CD4-positive, alpha-beta T cell treated with Interleukin-6 at 100 ng/mL for 8 hours (primary cell): ENCODE results near the gene ADAMTS17.

Source experiments
- DNase-seq: peaks from one replicate; pipeline ENCODE4 v3.0.0-alpha.2; 2020; ENCODE audit warnings: mixed read lengths, low spot score

Gene ADAMTS17

DNA sequence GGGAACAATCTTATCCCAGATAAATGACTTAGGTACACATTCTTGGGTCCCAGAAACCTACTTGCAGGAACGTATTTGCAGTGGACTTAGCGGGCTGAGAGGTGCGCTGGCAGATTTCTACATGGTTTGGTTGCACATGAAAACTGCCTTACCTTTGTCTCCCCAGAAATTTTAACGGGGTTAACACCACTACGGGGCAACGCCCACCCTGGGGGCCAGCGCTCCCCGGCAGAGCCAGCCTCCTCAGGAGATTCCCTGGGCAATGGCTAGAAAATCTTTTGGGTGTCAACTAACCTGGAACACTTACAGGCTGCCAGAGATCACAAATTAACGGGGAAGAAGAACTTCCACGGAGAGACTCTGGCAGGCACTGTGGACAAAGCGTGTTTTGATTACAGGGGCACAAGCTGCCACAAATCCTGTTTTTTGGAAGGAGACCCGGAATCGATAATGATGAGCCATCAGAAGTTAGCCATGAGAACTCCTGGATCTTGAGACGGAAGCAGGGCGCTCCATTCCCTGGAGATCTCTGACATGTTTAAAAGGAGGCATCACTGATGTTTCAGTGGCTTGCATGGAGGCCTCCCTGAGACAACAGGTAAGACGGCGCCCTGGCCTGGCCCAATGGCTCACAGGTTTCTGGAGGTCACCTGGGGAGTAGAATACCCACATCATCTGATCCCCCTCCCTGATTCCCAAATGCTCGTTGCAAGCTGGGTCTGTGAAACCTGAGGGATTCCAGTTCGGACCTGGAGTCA is 288.9 kb downstream of the ADAMTS17 start:
- no peak for DNase-seq

DNA sequence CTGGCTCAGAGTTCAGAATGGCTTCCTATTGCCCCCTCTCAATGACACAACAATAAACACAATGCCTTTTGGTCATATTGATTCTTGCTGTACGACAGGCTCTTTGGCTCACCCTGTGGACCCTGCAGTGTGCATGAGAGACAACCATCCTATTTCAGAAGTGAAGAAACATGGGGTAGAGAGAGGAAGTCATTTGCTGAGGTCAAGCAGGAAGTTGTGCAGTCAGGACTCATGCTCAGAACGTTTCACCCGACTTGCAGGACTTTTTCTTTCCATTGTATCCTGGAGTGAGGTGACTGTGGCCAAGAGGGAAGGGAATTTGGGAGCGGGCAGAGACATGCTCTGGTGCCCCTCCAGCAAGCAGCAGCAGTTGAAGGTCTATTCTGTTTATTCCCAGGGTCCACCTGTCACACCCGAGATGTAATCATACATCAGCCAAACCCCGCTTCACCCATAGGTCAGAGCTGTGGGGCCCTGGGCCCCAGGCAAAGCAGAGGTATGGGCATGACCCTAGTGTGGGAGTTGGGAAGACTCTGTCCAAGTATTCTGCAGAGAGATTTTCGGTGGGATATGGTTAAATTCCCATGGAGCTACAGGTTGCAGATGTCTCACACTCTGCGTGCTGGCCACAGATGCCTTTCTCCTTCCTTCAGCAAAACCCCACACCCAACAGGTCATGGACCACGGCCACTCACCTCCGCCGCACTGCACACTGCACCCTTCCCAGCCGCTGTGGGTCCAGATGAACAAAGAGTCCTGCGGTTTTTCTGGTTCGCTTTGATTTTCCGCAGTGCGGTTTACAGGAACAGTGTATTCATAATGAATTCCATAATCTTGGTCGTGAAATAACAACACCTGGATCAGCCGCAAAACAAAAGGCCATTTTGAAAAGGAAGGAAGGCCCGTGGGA is 290.6 kb downstream of the ADAMTS17 start:
- DNase-seq, result no peak

DNA sequence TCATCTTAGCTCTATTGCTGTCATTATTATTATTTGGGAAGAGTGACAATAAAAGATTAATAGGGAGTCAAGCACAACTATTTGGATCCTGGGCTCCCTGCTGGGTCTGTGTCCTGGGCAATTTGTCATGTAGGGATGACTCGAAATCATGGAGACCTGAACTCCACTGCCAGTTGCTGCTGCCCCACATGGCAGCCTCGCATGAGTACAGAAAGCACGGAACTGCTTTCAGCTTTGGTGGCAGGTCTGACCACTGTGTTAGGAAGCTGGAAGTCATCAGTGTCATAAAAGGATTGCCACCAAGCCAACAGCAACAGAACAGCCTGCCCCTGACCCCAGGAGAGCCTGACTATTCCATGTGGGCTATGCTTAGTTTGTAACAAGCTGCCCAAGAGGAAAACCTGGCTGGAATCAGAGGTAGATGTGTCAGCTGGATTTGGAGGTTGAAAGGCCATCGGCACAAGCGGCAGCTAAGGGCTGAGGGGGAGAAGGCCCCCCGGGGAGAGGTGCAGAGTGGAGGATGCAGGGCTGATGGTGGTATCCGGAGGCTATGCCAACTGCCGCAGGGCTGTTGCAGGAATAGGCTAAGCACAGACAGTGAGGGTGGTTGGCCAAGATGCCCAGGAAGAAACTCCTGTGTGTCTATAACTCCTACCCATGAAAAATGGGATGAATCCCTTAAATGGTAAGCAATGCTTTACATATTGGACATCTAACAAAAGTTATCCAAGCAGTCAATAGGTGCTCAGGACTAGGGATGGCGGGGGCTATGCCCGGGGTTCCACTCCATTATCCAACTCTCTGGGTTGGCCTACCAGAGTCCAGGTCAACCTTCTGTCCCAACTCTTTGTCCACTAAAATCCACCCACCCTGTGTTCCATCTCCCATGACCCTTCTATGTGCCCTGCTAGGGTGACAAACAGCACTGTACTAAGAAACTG is 291.6 kb downstream of the ADAMTS17 start:
- DNase-seq, result no peak

DNA sequence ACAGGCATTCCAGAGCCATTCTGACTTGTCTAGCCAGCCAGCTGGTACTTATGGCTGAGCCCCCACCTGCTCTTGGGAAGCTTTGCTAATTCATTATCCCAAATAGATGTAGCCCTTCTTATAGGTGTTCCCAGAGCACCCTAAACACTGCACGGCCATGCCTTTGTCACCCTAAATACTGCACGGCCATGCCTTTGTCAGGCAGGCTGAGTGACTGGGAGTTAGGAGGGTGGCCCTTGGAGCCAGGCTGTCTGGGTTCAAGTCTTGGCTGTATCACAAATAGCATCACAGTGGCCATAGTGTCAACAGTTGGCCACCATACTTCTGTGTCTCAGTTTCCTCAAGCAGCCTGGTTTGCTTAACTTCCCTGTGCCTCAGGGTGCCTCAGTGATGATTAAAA is 292.3 kb downstream of the ADAMTS17 start:
- no peak for DNase-seq

DNA sequence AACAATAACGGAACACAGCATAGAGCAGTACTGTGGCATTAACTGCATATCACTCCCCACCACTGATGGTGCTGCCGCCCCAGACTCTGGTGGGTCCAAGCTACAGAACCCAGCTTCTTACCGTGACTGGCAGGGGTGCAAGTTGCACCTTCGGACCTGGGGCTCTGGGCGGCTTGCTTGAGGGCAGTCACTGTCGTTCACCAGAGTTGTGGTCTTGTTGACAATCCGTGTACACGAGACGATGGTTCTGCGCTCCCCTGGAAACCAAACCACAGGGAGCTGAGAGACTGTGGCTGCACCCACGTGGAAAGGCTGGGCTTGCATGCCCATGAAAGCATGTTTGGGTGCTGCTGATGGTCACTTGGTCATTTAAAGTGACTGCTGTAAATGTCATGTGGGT is 293.0 kb downstream of the ADAMTS17 start:
- no peak for DNase-seq

DNA sequence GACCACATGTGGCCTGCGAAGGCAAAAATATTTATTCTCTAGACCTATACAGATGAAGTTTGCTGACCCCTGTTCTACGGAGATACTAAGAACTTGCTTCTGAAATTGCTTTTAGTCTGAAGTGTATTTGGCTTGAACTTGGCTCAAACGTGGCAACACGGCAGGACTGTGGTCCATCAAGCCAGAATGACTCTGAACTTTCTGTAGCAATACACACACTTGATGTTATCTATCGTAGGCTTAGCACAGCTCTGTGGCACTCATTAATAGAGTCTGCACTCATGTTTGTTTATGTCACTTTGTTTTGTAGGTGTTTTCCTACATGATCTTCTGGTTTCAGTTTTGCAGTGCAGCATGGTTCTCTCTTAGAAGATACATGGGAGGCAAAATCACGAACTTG is 298.1 kb downstream of the ADAMTS17 start:
- DNase-seq, result no peak

DNA sequence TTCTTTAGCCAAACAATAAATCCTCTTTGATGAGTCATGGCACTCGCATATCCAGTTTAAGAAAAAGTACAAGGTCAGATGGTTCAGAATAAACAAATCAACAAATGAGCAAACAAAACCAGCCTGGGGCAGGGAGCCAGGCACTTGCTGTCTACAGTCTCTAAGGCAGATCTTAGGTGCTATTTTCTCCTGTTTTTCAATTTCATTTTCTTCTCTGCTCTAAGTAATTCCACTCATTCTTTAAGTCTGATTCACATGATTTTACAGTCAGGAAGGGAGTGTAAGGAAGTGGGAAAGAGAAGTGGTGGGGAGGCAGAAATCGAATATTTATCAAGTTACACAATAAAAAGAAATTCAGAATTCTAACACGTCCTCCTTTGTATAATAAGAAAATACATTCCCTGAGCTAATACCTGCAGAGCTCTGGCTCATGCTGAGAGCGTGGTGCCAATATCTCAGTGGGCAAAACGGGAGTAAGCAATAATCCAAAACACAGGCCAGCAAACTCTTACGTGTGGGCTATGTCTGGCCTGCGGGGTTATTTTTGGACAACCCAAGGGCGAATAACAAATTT is 298.6 kb downstream of the ADAMTS17 start:
- no peak for DNase-seq

DNA sequence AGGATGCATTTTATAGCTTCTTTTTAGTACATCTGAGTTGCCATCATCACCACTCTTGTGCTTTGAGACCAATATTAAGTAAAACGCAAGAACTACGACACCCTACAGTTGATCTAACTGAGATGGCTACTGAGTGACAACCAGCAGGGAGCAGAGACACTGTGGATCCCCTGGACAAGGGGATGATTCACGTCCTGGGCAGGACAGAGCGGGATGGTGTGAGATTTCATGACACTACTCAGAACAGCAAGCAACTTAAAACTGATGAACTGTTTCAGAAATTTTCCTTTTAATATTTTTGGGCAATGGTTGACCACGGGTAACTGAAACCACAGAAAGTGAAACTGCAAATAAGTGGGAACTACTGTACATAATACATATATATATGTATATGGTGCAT is 299.2 kb downstream of the ADAMTS17 start:
- DNase-seq, result no peak

DNA sequence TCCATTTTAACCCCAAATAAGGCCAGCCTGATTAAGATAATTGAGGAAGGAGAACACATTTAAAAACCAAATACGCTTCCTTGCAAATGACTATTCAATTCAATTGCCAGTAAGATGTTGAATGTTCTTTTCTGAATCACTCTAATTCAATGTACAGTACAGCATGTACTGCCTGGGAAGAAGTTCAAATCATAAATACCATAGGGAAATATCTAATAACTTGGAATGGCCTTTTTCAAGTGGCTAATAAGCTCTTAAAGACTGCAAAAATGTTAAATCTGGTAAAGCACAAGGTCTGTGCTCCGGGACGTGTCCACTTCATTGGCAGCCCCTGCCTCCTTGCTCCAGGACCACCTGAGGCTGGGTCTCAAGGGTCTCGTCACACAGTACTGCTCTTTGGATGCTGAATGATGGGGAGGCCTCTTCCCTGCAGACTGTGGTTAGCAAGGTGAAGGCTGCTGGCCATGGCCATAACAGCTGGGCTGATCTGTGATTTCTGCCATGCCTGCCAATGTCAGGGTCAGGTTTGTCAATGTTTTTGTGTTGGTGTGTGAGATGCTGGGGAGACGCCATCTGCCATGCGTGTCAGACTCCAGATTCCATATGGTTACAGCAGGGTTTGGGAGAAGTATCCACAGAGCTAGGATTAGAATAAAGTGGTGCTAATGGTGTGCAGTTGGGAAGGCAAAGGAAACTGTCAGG is 300.5 kb downstream of the ADAMTS17 start:
- DNase-seq, result no peak

DNA sequence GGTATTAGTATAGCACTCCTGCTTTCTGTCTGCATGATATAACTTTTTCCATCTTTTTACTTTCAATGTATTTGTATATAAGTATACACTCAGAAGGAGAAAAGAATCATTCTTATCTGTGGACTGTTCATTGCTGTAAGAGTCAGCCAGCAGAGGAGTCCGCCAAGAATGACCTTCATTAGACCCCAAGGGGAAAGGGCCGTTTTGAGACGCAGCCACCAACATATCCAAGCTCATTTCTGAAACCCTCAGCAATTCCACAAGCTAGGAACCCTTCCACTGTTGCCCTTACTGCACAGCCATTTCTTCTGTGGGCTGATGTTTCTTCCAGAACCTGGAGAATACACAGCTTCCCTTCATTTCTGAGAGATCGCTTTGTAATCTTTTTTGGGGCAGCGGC is 301.8 kb downstream of the ADAMTS17 start:
- DNase-seq, result no peak

DNA sequence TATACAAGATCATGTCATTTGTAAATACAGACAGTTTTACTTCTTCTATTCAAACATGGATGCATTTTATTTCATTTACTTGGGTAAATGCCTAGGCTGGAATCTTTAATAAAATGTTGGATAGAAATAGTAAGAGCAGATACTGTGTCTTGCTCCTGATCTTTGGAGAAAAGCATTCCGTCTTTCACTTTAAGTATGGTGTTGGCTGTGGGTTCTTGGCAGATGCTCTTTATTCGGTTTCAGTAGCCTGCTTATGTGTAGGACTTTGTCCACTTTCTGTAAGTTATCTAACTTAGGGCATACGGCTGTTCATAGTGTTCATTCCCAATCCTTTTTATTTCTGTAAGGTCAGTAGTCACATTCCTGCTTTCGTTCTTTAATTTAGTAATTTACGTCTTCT is 303.0 kb downstream of the ADAMTS17 start:
- no peak for DNase-seq

DNA sequence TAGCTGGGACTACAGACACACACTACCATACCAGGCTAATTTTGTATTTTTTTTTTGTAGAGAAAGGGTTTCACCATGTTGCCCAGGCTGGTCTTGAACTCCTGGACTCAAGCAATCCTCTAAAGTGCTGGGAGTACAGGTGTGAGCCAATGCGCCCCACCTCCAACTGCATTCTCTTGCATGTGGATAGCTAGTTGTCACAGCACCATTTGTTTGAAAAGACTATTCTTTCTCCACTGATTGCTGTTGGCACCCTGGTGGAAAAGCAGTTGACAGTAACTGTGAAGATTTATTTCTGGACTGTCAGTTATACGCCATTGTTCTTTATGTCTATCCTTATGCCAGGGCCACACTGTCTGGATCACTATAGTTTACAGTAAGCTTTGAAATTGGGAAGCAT is 303.9 kb downstream of the ADAMTS17 start:
- DNase-seq, result no peak

DNA sequence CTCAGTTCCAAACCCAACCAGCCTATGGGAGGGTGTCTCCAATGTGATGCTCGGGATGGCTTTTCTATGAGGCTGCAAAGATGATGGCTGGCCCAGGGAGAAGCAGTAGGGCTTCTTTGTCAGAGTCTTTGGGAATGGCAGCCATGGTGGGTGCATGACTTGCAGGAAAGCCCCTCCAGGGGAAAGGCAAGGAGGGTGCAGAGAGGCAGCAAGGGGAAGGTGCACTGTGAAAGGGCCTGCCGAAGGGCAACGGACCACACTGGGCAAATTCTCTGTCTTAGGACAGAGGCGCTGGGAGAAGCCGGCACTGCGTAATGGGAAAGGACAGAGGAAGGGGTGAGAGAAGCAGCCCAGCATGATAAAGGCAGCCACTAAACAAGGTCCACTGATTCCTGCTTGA is 305.8 kb downstream of the ADAMTS17 start:
- DNase-seq, result no peak

DNA sequence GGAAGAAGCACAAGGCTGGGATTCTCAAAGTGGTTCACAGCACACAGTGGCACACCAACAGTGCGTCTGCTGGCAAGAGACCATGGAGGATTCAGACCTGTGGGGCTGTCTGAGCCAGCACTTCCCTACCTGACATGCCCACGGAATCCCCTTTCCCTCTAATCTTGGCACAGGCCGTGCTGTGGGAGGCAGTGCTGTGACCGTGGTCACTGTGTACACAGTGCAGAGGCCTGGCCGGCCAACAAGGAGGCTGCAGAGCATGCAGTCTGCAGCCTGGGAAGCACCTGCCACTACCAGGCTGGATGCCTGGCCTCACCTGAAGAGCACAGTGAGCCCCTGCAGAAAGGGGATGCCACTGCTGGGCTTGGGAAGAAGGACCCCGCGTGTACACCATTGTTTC is 307.6 kb downstream of the ADAMTS17 start:
- DNase-seq, result no peak

DNA sequence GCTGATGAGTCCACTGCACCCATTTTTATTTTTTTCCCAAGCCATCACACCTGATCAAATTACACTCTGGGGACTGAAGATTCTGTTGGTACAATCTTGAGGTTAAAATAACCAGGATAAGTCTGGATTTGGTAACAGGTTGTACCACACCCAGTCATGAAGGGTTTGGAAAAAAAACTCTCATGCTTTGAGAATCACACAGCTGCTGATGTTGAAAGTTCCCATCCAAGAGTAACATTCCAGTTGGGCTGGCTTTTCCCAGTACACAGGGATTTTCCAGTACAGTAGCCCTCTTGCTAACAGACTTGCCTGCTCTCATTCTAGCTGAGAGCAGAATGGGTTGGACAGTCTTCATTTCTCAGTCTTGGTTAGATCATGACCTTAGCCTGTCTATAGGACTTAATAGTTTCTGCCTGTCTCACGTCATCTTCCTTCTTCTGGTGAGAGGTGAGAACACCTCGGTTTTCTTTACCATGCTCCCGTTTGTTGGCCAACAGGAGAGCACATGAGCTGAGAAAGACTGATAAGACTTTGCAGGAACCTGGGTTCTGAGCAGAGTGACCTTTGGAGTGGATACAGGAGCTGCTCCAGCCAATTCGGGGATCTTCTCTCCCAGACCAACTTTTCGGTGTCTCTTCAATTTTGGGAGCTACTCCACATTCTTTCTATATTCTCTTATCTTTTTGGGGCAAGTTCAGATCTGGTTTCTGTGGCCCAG is 308.5 kb downstream of the ADAMTS17 start:
- no peak for DNase-seq

DNA sequence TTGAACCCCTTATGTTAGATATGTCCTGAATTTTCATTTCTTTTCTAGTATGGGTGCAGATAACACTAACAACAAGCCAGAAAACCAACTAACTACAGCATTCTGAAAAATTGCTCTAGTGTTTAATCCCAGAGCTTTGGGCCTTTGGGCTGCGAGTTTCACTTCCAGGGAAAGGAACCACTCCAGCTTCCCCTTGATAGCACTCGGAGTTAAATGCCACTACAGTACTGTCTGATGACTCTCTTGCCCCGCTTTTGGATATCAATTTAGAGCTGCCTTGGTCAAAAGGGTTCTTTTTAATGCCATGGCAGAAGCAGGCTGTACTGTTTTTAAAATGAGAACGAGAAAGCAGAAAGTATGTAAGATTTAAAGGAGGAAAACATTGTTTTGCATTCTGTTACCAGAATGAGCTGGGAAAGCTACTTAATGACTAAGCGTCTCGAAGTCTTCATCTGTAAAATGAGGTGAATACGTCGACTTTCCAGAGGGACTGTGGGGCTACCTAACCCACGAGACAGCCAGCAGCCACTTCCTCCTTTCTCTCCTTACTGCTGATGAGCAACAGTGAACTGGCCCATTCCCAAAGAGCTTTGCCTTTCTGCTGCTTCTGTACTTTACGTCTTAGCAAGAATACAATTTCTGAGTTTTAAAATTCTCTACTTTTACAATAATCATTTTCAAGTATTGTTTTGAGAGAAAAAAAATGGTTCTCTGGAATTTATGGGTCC is 309.3 kb downstream of the ADAMTS17 start:
- DNase-seq, result no peak

DNA sequence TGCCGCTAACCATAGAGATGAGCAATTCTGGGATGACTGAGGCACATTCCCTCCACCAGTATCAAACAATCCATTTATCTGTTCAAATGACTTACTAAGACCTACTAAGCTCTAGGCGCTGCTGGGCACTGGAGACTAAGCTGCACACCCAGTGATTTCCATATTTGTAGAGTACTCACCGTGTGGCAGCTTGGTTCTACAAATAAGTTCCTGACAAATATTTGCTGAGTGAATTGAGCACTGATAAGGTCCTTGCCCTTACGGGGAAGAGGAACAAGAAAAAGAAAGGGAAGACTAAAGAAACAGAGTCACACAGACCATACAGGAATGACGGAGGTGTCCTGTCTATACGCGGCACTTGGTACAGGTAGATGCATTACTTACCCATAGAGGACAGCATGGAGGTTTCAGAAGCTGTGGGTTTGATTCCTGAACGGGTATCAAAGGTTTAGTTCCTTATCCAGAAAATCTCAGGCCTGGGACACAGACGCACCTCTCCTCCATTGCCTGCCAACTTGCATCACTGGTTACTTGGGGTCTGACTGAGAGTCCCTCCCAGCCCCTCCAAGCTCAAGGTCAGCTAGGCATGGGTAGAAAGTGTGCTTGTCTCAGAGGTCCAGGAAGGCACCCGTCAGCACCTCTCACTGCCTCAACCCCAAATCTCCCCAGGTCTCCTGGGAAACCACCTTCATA is 310.0 kb downstream of the ADAMTS17 start:
- DNase-seq, result no peak

DNA sequence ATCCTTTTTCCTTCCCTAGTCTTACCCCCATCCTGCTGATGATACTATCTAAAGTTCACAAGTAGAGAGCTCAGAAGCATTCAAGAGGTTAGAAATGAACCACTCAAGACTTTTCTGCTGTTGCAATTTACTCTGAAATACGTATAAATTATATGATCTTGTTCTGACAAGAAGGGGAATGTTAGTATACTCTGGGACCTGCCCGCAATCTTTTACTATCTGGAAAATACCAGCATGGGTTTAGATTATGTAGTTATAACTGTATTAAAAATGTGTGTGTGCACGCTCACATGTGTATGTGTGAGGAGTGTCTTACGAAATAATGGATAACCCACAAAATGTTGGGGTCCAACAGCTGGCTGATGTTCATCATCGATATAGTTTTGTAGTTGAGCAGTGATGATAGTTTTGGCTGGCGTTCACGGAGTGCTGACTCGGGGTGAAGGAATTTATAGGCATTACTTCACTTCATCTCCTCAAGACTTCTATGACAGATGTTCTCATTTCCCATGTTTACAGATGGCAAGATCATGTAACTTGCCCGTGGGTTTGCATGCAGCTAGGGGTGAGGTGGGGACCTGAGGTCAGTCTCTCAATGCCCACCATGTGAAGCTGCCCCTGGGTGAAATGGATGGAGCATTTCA is 311.1 kb downstream of the ADAMTS17 start:
- no peak for DNase-seq
